Mesenchymal stem cell (in vitro differentiated cells and primary cell): Measurements from ENCODE around the gene DEGS1.

Experiments used
- DNase-seq: peaks from one replicate; pipeline ENCODE4 v3.0.0-alpha.2; 2013
- H2AFZ ChIP-seq: one replicate; pipeline ENCODE4 v1.6.1; 2013; ENCODE audit warnings: low read depth, mild to moderate bottlenecking, control low read depth, inconsistent platforms, low read length, moderate library complexity
- H2AK5ac ChIP-seq: 2 replicates; pipeline ENCODE4 v1.6.1; 2013; ENCODE audit warnings: low read length, moderate library complexity, mild to moderate bottlenecking, inconsistent platforms; ENCODE audit not compliant: severe bottlenecking
- H2BK120ac ChIP-seq: one replicate; pipeline ENCODE4 v1.6.1; 2013; ENCODE audit warnings: low read depth, mild to moderate bottlenecking, inconsistent platforms, low read length, moderate library complexity
- H2BK12ac ChIP-seq, 2 experiments: one replicate each; pipeline ENCODE4 v1.6.1; 2013; ENCODE audit warnings: inconsistent platforms in 2 of 2, low read length in 2 of 2, mild to moderate bottlenecking in 2 of 2, moderate library complexity in 2 of 2, control low read depth in 1 of 2
- H2BK15ac ChIP-seq: one replicate; pipeline ENCODE4 v1.6.1; 2013; ENCODE audit warnings: mild to moderate bottlenecking, low read depth, inconsistent platforms; ENCODE audit not compliant: poor library complexity, severe bottlenecking
- H2BK5ac ChIP-seq: 2 replicates; pipeline ENCODE4 v1.6.1; 2013; ENCODE audit warnings: low read depth, mild to moderate bottlenecking, low read length, control low read depth, inconsistent platforms; ENCODE audit not compliant: poor library complexity, severe bottlenecking
- H3K14ac ChIP-seq, 2 experiments: one replicate each; pipeline ENCODE4 v1.6.1; 2013; ENCODE audit warnings: inconsistent platforms in 2 of 2, low read length in 2 of 2, control low read depth in 1 of 2, mild to moderate bottlenecking in 1 of 2, moderate library complexity in 1 of 2
- H3K18ac ChIP-seq, 2 experiments: one replicate each; pipeline ENCODE4 v1.6.1; 2013; ENCODE audit warnings: inconsistent platforms in 2 of 2, low read length in 2 of 2, control low read depth in 1 of 2, low read depth in 1 of 2, mild to moderate bottlenecking in 1 of 2
- H3K23ac ChIP-seq, 2 experiments: one replicate each; pipeline ENCODE4 v1.6.1; 2013; ENCODE audit warnings: inconsistent platforms in 2 of 2, low read length in 2 of 2, mild to moderate bottlenecking in 2 of 2, moderate library complexity in 2 of 2, control low read depth in 1 of 2
- H3K27ac ChIP-seq: 2 replicates; pipeline ENCODE4 v1.5.1; 2013; ENCODE audit warnings: mild to moderate bottlenecking, moderate library complexity, low read length, control low read depth, inconsistent platforms; ENCODE audit not compliant: poor library complexity, severe bottlenecking
- H3K27me3 ChIP-seq, 2 experiments: 2 replicates each; pipeline versions ENCODE4 v1.6.1 to v1.7.0; 2013; ENCODE audit warnings: low read length in 2 of 2, mild to moderate bottlenecking in 2 of 2, moderate library complexity in 2 of 2, control low read depth in 1 of 2, inconsistent platforms in 1 of 2; ENCODE audit not compliant: control insufficient read depth in 1 of 2, insufficient read depth in 1 of 2
- H3K36me3 ChIP-seq, 2 experiments: 2 replicates each; pipeline versions ENCODE4 v1.6.1 to v1.7.0; 2013; ENCODE audit warnings: low read length in 2 of 2, control low read depth in 1 of 2, inconsistent platforms in 1 of 2, low read depth in 1 of 2, mild to moderate bottlenecking in 1 of 2; ENCODE audit not compliant: insufficient read depth in 2 of 2, control insufficient read depth in 1 of 2
- H3K4ac ChIP-seq, 2 experiments: one replicate each; pipeline ENCODE4 v1.6.1; 2013; ENCODE audit warnings: inconsistent platforms in 2 of 2, low read length in 2 of 2, mild to moderate bottlenecking in 2 of 2, moderate library complexity in 2 of 2, control low read depth in 1 of 2, low read depth in 1 of 2
- H3K4me1 ChIP-seq: 2 replicates; pipeline ENCODE4 v1.6.1; 2013; ENCODE audit warnings: low read depth, low read length, control low read depth; ENCODE audit not compliant: control insufficient read depth, insufficient read depth
- H3K4me2 ChIP-seq: 2 replicates; pipeline ENCODE4 v1.6.1; 2013; ENCODE audit warnings: low read length, mild to moderate bottlenecking, inconsistent platforms; ENCODE audit not compliant: poor library complexity, severe bottlenecking
- H3K4me3 ChIP-seq, 2 experiments: 2 replicates each; pipeline versions ENCODE4 v1.5.1 to v1.7.0; 2013; ENCODE audit warnings: low read length in 2 of 2, mild to moderate bottlenecking in 2 of 2, control low read depth in 1 of 2, low read depth in 1 of 2; ENCODE audit not compliant: insufficient read depth in 1 of 2
- H3K79me1 ChIP-seq: replicated peaks from 2 replicates; pipeline ENCODE4 v1.6.1; 2013; ENCODE audit warnings: mild to moderate bottlenecking, control low read depth, low read length, inconsistent platforms; ENCODE audit not compliant: poor library complexity, severe bottlenecking
- H3K9ac ChIP-seq: 2 replicates; pipeline ENCODE4 v1.7.0; 2013; ENCODE audit warnings: mild to moderate bottlenecking, low read length, moderate library complexity
- H3K9me3 ChIP-seq: 2 replicates; pipeline ENCODE4 v1.7.0; 2013; ENCODE audit warnings: mild to moderate bottlenecking, low read length; ENCODE audit not compliant: control insufficient read depth
- H4K8ac ChIP-seq: one replicate; pipeline ENCODE4 v1.6.1; 2013; ENCODE audit warnings: inconsistent platforms, mild to moderate bottlenecking, low read length, moderate library complexity
- H4K91ac ChIP-seq: one replicate; pipeline ENCODE4 v1.6.1; 2013; ENCODE audit warnings: mild to moderate bottlenecking, low read length, inconsistent platforms
- WGBS: methylation state at CpG from one replicate; pipeline ENCODE4 v1.1.7; 2013; ENCODE audit warnings: mixed read lengths; 5-methylcytosine and 5-hydroxymethylcytosine counted together

Gene DEGS1

GRCh38 chr1:224178894-224179293 lies 4.1 kb upstream of the DEGS1 start:
- no peak overlapping the region for H2BK5ac ChIP-seq
- H2AFZ ChIP-seq = no peak overlapping the region
- no peak overlapping the region for H2BK12ac ChIP-seq
- H4K91ac ChIP-seq = no peak overlapping the region
- no peak overlapping the region for H3K14ac ChIP-seq
- H3K4me1 ChIP-seq = peaks cover 7% of the 10 kb centered on the region
- no peak overlapping the region for H3K4me2 ChIP-seq
- no peak overlapping the region for H3K18ac ChIP-seq
- no peaks in the 10 kb centered on the region for H3K9me3 ChIP-seq
- no peak overlapping the region for H3K27ac ChIP-seq
- H4K8ac ChIP-seq = no peak overlapping the region
- no peak overlapping the region for H3K23ac ChIP-seq
- H3K4me3 ChIP-seq = no peak overlapping the region
- H2BK15ac ChIP-seq = no peak overlapping the region
- no peaks in the 10 kb centered on the region for H3K27me3 ChIP-seq
- 93% methylated on average over 3 of the region's 5 CpGs for WGBS
- H3K4ac ChIP-seq = no peak overlapping the region
- H3K79me1 ChIP-seq = no peaks in the 10 kb centered on the region
- no peak overlapping the region for H3K9ac ChIP-seq
- H2AK5ac ChIP-seq = no peak overlapping the region
- DNase-seq = no peak
- no peak overlapping the region for H2BK120ac ChIP-seq
- H3K36me3 ChIP-seq = peaks cover 0 to 6% of the 10 kb centered on the region in 2 experiments

DNA sequence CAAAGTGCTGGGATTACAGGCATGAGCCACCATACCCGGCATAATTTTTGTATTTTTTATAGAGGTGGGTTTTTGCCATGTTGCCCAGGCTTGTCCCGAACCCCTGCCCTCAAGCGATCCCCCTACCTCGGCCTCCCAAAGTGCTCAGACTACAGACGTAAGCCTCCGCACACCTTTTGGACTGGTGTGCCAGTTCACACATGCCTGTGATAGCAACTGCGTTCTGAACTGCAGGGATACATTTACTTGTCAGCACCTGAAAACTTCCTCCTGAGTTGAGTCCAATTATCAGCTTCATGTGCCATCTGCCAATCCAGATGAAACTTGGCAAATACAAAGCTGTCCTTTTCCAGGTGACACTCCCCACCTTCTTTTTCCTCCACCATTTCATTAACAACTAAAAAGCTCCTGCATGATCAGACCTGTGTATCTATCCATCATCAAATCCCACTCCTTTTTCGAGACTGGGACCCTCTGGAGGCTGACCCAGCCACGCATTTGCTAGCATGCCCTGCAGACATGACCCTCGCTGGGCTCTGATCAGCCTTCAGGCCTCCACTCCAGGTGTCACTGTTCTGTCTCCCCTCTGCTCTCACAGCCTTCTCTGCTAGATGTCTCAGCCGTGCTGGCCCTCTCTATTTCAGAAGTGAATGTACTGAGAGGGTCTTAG lies 2.1 kb upstream of the DEGS1 start:
- no peak overlapping the region for H2AFZ ChIP-seq
- H2BK120ac ChIP-seq = no peak overlapping the region

DNA sequence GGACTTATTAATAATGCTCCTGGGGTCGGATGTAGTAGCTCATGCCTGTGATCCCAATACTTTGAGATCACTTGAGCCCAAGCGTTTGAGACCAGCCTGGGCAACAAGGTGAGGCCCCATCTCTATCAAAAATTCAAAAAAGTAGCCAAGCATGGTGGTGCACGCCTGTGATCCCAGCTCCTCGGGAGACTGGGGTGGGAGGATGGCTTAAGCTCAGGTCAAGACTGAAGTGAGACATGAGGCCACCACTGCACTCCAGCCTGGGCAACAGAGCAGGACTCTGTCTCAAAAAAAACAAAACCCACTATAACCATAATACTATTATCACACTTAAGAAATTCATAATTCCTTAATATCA lies 1.6 kb upstream of the DEGS1 start:
- no peak for DNase-seq
- Histone ChIP-seq H3K4ac (no peak overlapping the region), H4K8ac (no peak overlapping the region), H3K18ac (no peak overlapping the region), H2AK5ac (no peak overlapping the region), H3K9me3 (no peaks in the 10 kb centered on the region), H3K4me2 (no peak overlapping the region), H3K23ac (no peak overlapping the region), H2BK120ac (no peak overlapping the region), H2BK5ac (no peak overlapping the region), H3K9ac (no peak overlapping the region), H2BK15ac (no peak overlapping the region), H3K14ac (no peak overlapping the region), H3K27me3 (no peaks in the 10 kb centered on the region), H3K36me3 (peaks cover 2 to 13% of the 10 kb centered on the region in 2 experiments), H3K4me1 (peaks cover 12% of the 10 kb centered on the region), H4K91ac (no peak overlapping the region), H2AFZ (no peak overlapping the region), H3K27ac (no peak overlapping the region), H3K79me1 (no peaks in the 10 kb centered on the region), H3K4me3 (no peak overlapping the region), H2BK12ac (no peak overlapping the region)
- WGBS = 95% methylated on average over 4 of the region's 4 CpGs

More for the DNA sequence above, 2.1 kb upstream of the DEGS1 start:
- Histone ChIP-seq H2AK5ac (no peak overlapping the region), H3K27ac (no peak overlapping the region), H3K4me3 (no peak overlapping the region), H3K14ac (no peak overlapping the region), H3K36me3 (peaks cover 2 to 13% of the 10 kb centered on the region in 2 experiments), H2BK15ac (no peak overlapping the region), H4K91ac (no peak overlapping the region), H2BK12ac (no peak overlapping the region), H4K8ac (no peak overlapping the region), H3K23ac (no peak overlapping the region), H3K4me2 (no peak overlapping the region), H3K79me1 (no peaks in the 10 kb centered on the region), H2BK5ac (no peak overlapping the region), H3K9ac (no peak overlapping the region), H3K27me3 (no peaks in the 10 kb centered on the region), H3K9me3 (no peaks in the 10 kb centered on the region), H3K4me1 (peaks cover 12% of the 10 kb centered on the region), H3K18ac (no peak overlapping the region), H3K4ac (no peak overlapping the region)
- DNase-seq = no peak
- WGBS = 95% methylated on average over 11 of the region's 11 CpGs

DNA sequence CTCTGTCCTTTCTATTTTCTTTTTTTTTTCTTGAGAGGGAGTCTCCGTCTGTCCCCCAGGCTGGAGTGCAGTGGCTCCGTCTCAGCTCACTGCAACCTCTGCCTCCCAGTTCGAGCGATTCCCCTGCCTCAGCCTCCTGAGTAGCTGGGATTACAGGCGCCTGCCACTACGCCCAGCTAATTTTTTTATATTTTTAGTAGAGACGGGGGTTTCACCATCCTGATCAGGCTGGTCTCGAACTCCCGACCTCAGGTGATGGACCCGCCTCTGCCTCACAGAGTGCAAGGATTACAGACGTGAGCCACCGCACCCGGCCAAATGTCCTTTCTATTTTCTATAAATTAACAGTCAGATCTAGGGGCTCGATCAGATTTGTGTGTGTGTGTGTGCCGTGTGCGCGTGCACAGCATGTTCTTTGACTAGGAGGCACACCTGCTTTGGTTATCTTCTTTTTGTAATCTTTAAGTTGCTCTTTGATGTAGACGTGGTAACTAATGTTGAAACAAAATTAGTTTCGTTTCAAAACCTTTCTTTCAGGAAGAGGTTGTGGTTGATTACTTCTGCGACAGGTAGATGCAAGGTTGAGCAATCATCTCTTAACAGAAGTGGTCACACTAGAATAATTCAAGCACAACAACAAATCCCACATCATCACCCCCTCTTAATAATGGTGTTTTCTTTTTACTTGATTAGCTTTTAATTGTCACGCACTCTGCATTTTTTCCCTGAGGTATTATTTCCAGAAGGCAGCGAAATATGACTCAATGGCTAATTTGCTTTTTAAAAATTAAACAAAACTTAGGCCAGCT lies 779 bp upstream of the DEGS1 start:
- Histone ChIP-seq H3K27me3 (no peaks in the 10 kb centered on the region), H3K18ac (peak overlapping the region; percentile 40 to 52), H3K9me3 (no peaks in the 10 kb centered on the region), H2BK120ac (no peak overlapping the region), H2BK15ac (no peak overlapping the region), H3K14ac (no peak overlapping the region), H3K9ac (peak overlapping the region; percentile 96), H3K36me3 (peaks cover 2 to 13% of the 10 kb centered on the region in 2 experiments), H3K4me3 (peak overlapping the region; percentile 87 to 97), H3K4me1 (peaks cover 12% of the 10 kb centered on the region), H3K23ac (no peak overlapping the region), H2AFZ (no peak overlapping the region), H3K4ac (peak overlapping the region in 1 of 2 experiments; percentile 35), H4K91ac (no peak overlapping the region), H2AK5ac (no peak overlapping the region), H2BK5ac (peak overlapping the region; percentile 4), H3K4me2 (peak overlapping the region; percentile 79), H4K8ac (no peak overlapping the region), H3K79me1 (no peaks in the 10 kb centered on the region), H2BK12ac (no peak overlapping the region), H3K27ac (peak overlapping the region; percentile 78)
- DNase-seq = no peak
- WGBS = 90% methylated on average over 19 of the region's 22 CpGs
